ENCODE data around the gene IFITM1. TPM values are rescaled to one million over a fixed set of nuclear protein-coding genes. Genes with fewer than 3 reads are reported as not detected.

IFITM1 gene
- total RNA-seq, 1 donor from 2014 or later = 526 TPM

DNA sequence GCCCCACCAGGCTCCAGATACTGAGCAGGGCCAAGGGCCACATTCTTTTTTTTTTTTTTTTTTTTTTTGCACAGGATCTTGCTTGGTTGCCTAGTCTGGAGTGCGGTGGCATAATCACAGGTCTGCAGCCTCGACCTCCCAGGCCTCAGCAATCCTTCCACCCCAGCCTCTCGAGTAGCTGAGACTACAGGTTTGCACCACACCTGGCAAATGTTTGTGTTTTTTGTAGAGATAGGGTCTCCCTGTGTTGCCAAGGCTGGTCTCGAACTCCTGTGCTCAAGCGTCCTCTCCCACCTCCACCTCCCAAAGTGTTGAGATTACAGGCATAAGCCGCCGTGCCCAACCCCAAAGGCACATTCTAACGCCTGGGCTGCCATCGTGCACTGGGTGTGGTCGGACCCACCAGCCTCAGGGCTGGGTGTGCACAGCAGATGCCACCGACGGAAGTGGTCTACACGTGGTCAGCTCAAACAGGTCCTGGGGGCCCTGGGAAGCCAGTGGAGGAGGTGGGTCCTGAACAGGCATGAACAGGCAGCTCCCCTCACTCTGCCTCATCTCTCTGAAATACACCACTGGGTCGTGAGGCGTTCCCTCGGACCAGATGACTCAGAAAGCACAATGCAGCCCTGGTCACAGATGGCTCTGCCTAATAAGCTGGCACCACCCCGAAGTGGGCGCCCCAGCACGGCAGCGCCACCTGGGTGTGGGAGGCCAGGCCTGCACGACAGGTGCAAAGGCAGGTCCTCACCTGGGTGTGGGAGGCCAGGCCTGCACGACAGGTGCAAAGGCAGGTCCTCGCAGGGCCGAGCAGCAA, 50.3 kb downstream of the IFITM1 start:
- Mint-ChIP-seq H3K27me3 (ENCODE audit: low read depth, unreplicated experiment) (peaks cover 16% of the 10 kb centered on the region), H3K4me3 (ENCODE audit: unreplicated experiment) (no peak overlapping the region), H3K36me3 (ENCODE audit: low read depth, unreplicated experiment) (peaks cover 2% of the 10 kb centered on the region), H3K9me3 (ENCODE audit: unreplicated experiment) (peaks cover 4% of the 10 kb centered on the region), H3K27ac (ENCODE audit: unreplicated experiment) (no peak overlapping the region), H3K4me1 (ENCODE audit: low read depth, unreplicated experiment) (no peaks in the 10 kb centered on the region)
- Histone ChIP-seq H3K36me3 (ENCODE audit: insufficient read depth, low read length) (no peaks in the 10 kb centered on the region), H3K4me3 (ENCODE audit: insufficient read depth, low read depth, low read length) (no peak overlapping the region), H3K4me1 (ENCODE audit: insufficient read depth, low read length) (no peaks in the 10 kb centered on the region), H3K4me2 (ENCODE audit: low read length) (no peak overlapping the region), H3K9ac (ENCODE audit: low read length) (no peak overlapping the region), H3K9me3 (ENCODE audit: insufficient read depth, low read depth, low read length) (peaks cover 4% of the 10 kb centered on the region), H3K27me3 (ENCODE audit: insufficient read depth, low read length) (peaks cover 18% of the 10 kb centered on the region), H2AFZ (ENCODE audit: low read depth, low read length) (no peak overlapping the region), H4K20me1 (ENCODE audit: insufficient read depth, low read length) (no peaks in the 10 kb centered on the region), H3K27ac (ENCODE audit: low read depth, low read length) (no peak overlapping the region), H3K79me2 (ENCODE audit: insufficient read depth, low read length) (no peaks in the 10 kb centered on the region)
- FAIRE-seq = no peak
- no peak for DNase-seq (ENCODE audit: low read depth)
- TF ChIP-seq, protein P1, sequence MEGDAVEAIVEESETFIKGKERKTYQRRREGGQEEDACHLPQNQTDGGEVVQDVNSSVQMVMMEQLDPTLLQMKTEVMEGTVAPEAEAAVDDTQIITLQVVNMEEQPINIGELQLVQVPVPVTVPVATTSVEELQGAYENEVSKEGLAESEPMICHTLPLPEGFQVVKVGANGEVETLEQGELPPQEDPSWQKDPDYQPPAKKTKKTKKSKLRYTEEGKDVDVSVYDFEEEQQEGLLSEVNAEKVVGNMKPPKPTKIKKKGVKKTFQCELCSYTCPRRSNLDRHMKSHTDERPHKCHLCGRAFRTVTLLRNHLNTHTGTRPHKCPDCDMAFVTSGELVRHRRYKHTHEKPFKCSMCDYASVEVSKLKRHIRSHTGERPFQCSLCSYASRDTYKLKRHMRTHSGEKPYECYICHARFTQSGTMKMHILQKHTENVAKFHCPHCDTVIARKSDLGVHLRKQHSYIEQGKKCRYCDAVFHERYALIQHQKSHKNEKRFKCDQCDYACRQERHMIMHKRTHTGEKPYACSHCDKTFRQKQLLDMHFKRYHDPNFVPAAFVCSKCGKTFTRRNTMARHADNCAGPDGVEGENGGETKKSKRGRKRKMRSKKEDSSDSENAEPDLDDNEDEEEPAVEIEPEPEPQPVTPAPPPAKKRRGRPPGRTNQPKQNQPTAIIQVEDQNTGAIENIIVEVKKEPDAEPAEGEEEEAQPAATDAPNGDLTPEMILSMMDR (IDR thresholded peaks at IDR 0.05; ENCODE audit: insufficient read depth, low read depth, low read length) = no peak
- no peak for TF ChIP-seq EZH2 (IDR thresholded peaks at IDR 0.05; ENCODE audit: insufficient read depth, low read length)

Other genes starting within 250 kb of the IFITM1 start
- not detected in 2 replicates for gene SCGB1C1, start 121.0 kb upstream of the IFITM1 start, total RNA-seq
- gene BET1L, start 106.6 kb upstream of the IFITM1 start, total RNA-seq = 73.2 and 81.6 TPM in 2 replicates
- gene RIC8A, start 106.3 kb upstream of the IFITM1 start, total RNA-seq = 157 TPM in 2 replicates
- 10.9 and 12.0 TPM in 2 replicates for gene SIRT3, start 77.7 kb upstream of the IFITM1 start, total RNA-seq
- 131 and 137 TPM in 2 replicates for gene PSMD13, start 77.1 kb upstream of the IFITM1 start, total RNA-seq
- not detected in 2 replicates for gene NLRP6, start 35.6 kb upstream of the IFITM1 start, total RNA-seq
- 22.9 and 25.1 TPM in 2 replicates for gene PGGHG, start 24.9 kb upstream of the IFITM1 start, total RNA-seq
- not detected in 2 replicates for gene IFITM5, start 14.5 kb upstream of the IFITM1 start, total RNA-seq
- 474 and 575 TPM in 2 replicates for gene IFITM2, start 6.2 kb upstream of the IFITM1 start, total RNA-seq
- gene IFITM3, start 6.8 kb downstream of the IFITM1 start, total RNA-seq = 642 and 757 TPM in 2 replicates
- 64.6 and 68.5 TPM in 2 replicates for gene B4GALNT4, start 55.5 kb downstream of the IFITM1 start, total RNA-seq
- gene PKP3, start 80.2 kb downstream of the IFITM1 start, total RNA-seq = 1.1 and 2.1 TPM in 2 replicates
- gene SIGIRR, start 101.0 kb downstream of the IFITM1 start, total RNA-seq = 6.2 and 7.2 TPM in 2 replicates
- gene ANO9, start 128.0 kb downstream of the IFITM1 start, total RNA-seq = 0.82 and 1.9 TPM in 2 replicates
- gene PTDSS2, start 136.2 kb downstream of the IFITM1 start, total RNA-seq = 40.3 and 47.3 TPM in 2 replicates
- gene RNH1, start 193.2 kb downstream of the IFITM1 start, total RNA-seq = 117 and 130 TPM in 2 replicates
- gene HRAS, start 221.5 kb downstream of the IFITM1 start, total RNA-seq = 78.5 and 84.2 TPM in 2 replicates
- 0.82 and 1.8 TPM in 2 replicates for gene LRRC56, start 223.5 kb downstream of the IFITM1 start, total RNA-seq
- gene LMNTD2, start 246.7 kb downstream of the IFITM1 start, total RNA-seq = 2.5 and 2.8 TPM in 2 replicates
- gene RASSF7, start 246.9 kb downstream of the IFITM1 start, total RNA-seq = 31.1 and 32.3 TPM in 2 replicates